ENCODE results near the gene SAG. TPM values are rescaled to one million over a fixed set of nuclear protein-coding genes. Genes with fewer than 3 reads are reported as not detected.

The SAG gene
- total RNA-seq, 1 donor from 2014 or later, result not detected

- intact Hi-C loops (cut with micrococcal nuclease), result loop anchor here (1.0 to 10.0 kb wide), 5 partner anchors 23 to 799 kb away; partner anchors contain the start of genes EIF4E2, GIGYF2 and TIGD1
Observed at GRCh38 chr2:233353769-233354499, 46.3 kb downstream of the SAG start, which contains the start of gene DGKD. Gene DGKD (plus strand): TSS chr2:233354494. CDS start chr2:233354519, 25 bp downstream.

- intact Hi-C loops (cut with micrococcal nuclease), result loop anchor here (1.0 to 10.0 kb wide), 3 partner anchors 89 to 800 kb away; partner anchors contain the start of genes EIF4E2, GIGYF2 and TIGD1
Observed at GRCh38 chr2:233354500-233354924, 46.9 kb downstream of the SAG start.

GRCh38 chr2:233354971-233355574, 47.5 kb downstream of the SAG start:
- intact Hi-C loops (cut with micrococcal nuclease), result loop anchor here (1.0 to 10.0 kb wide), 5 partner anchors 67 to 800 kb away; partner anchors contain the start of genes EIF4E2, GIGYF2 and TIGD1

GRCh38 chr2:233355916-233356315, 48.3 kb downstream of the SAG start:
- intact Hi-C loops (cut with micrococcal nuclease), result loop anchor here (1.0 to 10.0 kb wide), 3 partner anchors 66 to 801 kb away; partner anchors contain the start of genes EIF4E2 and TIGD1

- intact Hi-C loops (cut with micrococcal nuclease), result loop anchor here (5.0 to 10.0 kb wide), 2 partner anchors 66 to 802 kb away; partner anchors contain the start of genes EIF4E2 and TIGD1
Observed at GRCh38 chr2:233356546-233357308, 49.1 kb downstream of the SAG start.

GRCh38 chr2:233358335-233358734, 50.7 kb downstream of the SAG start:
- intact Hi-C loops (cut with micrococcal nuclease), result loop anchor here (5.0 to 10.0 kb wide), 2 partner anchors 64 to 804 kb away; partner anchors contain the start of genes EIF4E2 and TIGD1

GRCh38 chr2:233358947-233359346, 51.3 kb downstream of the SAG start:
- intact Hi-C loops (cut with micrococcal nuclease), result loop anchor here (5.0 to 10.0 kb wide), 2 partner anchors 63 to 804 kb away; partner anchors contain the start of genes EIF4E2 and TIGD1

GRCh38 chr2:233359823-233360222, 52.2 kb downstream of the SAG start:
- intact Hi-C loops (cut with micrococcal nuclease), result loop anchor here (5.0 to 10.0 kb wide), 2 partner anchors 62 to 805 kb away; partner anchors contain the start of genes EIF4E2 and TIGD1

- intact Hi-C loops (cut with micrococcal nuclease), result no loop called here
Observed at GRCh38 chr2:233360771-233361176, 53.2 kb downstream of the SAG start.

GRCh38 chr2:233361297-233361696, 53.7 kb downstream of the SAG start:
- intact Hi-C loops (cut with micrococcal nuclease), result no loop called here

GRCh38 chr2:233362742-233363141, 55.1 kb downstream of the SAG start:
- intact Hi-C loops (cut with micrococcal nuclease), result no loop called here

- intact Hi-C loops (cut with micrococcal nuclease), result no loop called here
Observed at GRCh38 chr2:233363744-233364235, 56.2 kb downstream of the SAG start.

GRCh38 chr2:233365861-233366520, 58.4 kb downstream of the SAG start:
- intact Hi-C loops (cut with micrococcal nuclease), result no loop called here

GRCh38 chr2:233367586-233367985, 60.0 kb downstream of the SAG start:
- intact Hi-C loops (cut with micrococcal nuclease), result no loop called here

GRCh38 chr2:233368756-233369155, 61.1 kb downstream of the SAG start:
- intact Hi-C loops (cut with micrococcal nuclease), result no loop called here

- intact Hi-C loops (cut with micrococcal nuclease), result no loop called here
Observed at GRCh38 chr2:233369462-233369861, 61.8 kb downstream of the SAG start.

GRCh38 chr2:233369897-233370685, 62.5 kb downstream of the SAG start:
- intact Hi-C loops (cut with micrococcal nuclease), result no loop called here

- intact Hi-C loops (cut with micrococcal nuclease), result no loop called here
Observed at GRCh38 chr2:233371641-233372040, 64.0 kb downstream of the SAG start.

GRCh38 chr2:233372855-233373254, 65.2 kb downstream of the SAG start:
- intact Hi-C loops (cut with micrococcal nuclease), result no loop called here

GRCh38 chr2:233373316-233373715, 65.7 kb downstream of the SAG start:
- intact Hi-C loops (cut with micrococcal nuclease), result no loop called here
